H1 (cell line): ENCODE measurements around the gene SCGB3A1. TPM values are rescaled to one million over a fixed set of nuclear protein-coding genes. Genes with fewer than 3 reads are reported as not detected.

Experiments
- CHD1 ChIP-seq: IDR thresholded peaks from 2 replicates; pipeline ENCODE4 v1.6.1; 2012; ENCODE audit warnings: low read depth, low read length, improper control_type of control experiment
- CHD7 ChIP-seq: fragments of 300-600 bp; sonication (generic); IDR thresholded peaks from 2 replicates; pipeline ENCODE4 v1.7.1; 2012; ENCODE audit warnings: low read length, moderate library complexity, mild to moderate bottlenecking, inconsistent platforms; ENCODE audit not compliant: insufficient replicate concordance
- polyA plus RNA-seq, 7 experiments: library from polyadenylated mRNA; depleted of rRNA in 3 of 7; stranded (reverse) in 5 of 7; unstranded in 2 of 7; fragments of >200 nt in 5 of 7; fragments of 200-250 nt in 2 of 7; gene quantifications; 1 replicate in 5 of 7; 2 replicates in 1 of 7; 4 replicates in 1 of 7; pipeline versions ENCODE4 v1.2.1 to v1.2.3, GENCODE V29; 2011 to 2013; ENCODE audit warnings: missing spikeins in 2 of 7, mixed read lengths in 2 of 7
- total RNA-seq: library from RNA; stranded (reverse); fragmentation: NEBNext Ultra II Directional; extraction: Animal tissue kit (Norgen Biotek cat#: 25700); gene quantifications from 2 replicates; pipeline ENCODE4 v1.2.1, GENCODE V29; 2021

The SCGB3A1 gene
- total and polyA plus RNA-seq, 2 of the 8 experiments (the other 6 are each of a cell fraction or from before 2014, with no cell fraction given), result 0.20 TPM; not detected in 1

GRCh38 chr5:180623844-180624243, 32.5 kb upstream of the SCGB3A1 start (continued):
- TF ChIP-seq CHD7 (no peak), CHD1 (no peak)
